Spinal cord (tissue), 10 donors: ENCODE measurements around the gene GALNT12. TPM values are rescaled to one million over a fixed set of nuclear protein-coding genes. Genes with fewer than 3 reads are reported as not detected.
A peak's percentile ranks its signal among the peaks of the same experiment; 100 is the strongest.

ENCODE experiments used
- DNase-seq, 6 donors: peaks; one replicate each; pipeline versions ENCODE4 v3.0.0 to v3.0.0-alpha.2; 2013 to 2015; ENCODE audit warnings: low spot score in 6 of 6, low read depth in 4 of 6
- H3K27ac ChIP-seq: one replicate; pipeline ENCODE4 v1.5.1; 2013; ENCODE audit warnings: low read depth, low read length, control low read depth
- H3K27me3 ChIP-seq: one replicate; pipeline ENCODE4 v1.6.1; 2013; ENCODE audit warnings: low read length; ENCODE audit not compliant: control insufficient read depth, insufficient read depth
- H3K36me3 ChIP-seq: one replicate; pipeline ENCODE4 v1.6.1; 2013; ENCODE audit warnings: low read length; ENCODE audit not compliant: control insufficient read depth, insufficient read depth
- H3K4me1 ChIP-seq: one replicate; pipeline ENCODE4 v1.6.1; 2013; ENCODE audit warnings: low read length; ENCODE audit not compliant: control insufficient read depth, insufficient read depth
- H3K4me3 ChIP-seq: one replicate; pipeline ENCODE4 v1.5.1; 2013; ENCODE audit warnings: low read depth, low read length, control low read depth
- H3K9me3 ChIP-seq: one replicate; pipeline ENCODE4 v1.6.1; 2013; ENCODE audit warnings: low read length; ENCODE audit not compliant: control insufficient read depth, insufficient read depth
- WGBS: methylation state at CpG from one replicate; pipeline ENCODE4 v1.1.5; 2013; ENCODE audit warnings: missing lambda C conversion rate; ENCODE audit not compliant: insufficient coverage; 5-methylcytosine and 5-hydroxymethylcytosine counted together
- polyA plus RNA-seq, 2 donors: library from polyadenylated mRNA; unstranded; fragments of 120-200 nt; gene quantifications; one replicate each; pipeline ENCODE4 v1.2.1, GENCODE V29; 2013; ENCODE audit not compliant: insufficient read length in 2 of 2
- total RNA-seq, 2 donors: library from RNA; depleted of rRNA in 1 of 2; stranded (reverse); fragments of 120-200 nt in 1 of 2; fragments of >200 nt in 1 of 2; gene quantifications; one replicate each; pipeline versions ENCODE4 v1.2.3 to v1.2.4, GENCODE V29; 2013 to 2014
- donor health status: healthy.

GALNT12 gene
- total and polyA plus RNA-seq, 4 donors, result 2.6 to 7.6 (median 5.6) TPM

DNA sequence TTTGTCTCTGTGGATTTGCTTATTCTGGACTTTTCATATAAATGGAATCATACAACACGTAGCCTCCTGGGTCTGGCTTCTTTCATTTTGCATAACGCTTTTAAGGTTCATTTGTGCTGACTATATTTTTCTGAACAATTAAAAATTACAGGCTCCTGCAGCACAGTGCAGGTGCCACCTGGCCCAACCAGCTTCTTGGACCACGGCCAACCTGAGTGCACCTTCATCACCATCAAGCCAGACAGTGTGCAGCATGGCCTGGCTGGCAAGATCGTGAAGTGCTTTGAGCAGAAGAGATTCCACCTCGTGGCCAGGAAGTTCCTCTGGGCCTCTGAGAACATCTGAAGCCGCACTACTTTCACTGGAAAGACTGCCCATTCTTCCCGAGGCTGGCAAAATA is 82.8 kb downstream of the GALNT12 start:
- Histone ChIP-seq H3K4me1 (no peaks in the 10 kb centered on the region), H3K27me3 (no peaks in the 10 kb centered on the region), H3K4me3 (no peak overlapping the region), H3K36me3 (no peaks in the 10 kb centered on the region), H3K27ac (no peak overlapping the region), H3K9me3 (no peaks in the 10 kb centered on the region)
- 71% methylated on average over 6 of the region's 7 CpGs for WGBS
- peak in 1 of 6 donors; percentile 32 for DNase-seq

GRCh38 chr9:98892288-98892687 is 84.8 kb downstream of the GALNT12 start:
- Histone ChIP-seq H3K36me3 (no peaks in the 10 kb centered on the region), H3K9me3 (no peaks in the 10 kb centered on the region)
- WGBS, result no CpG with 5 or more reads among the region's 1 CpG

DNA sequence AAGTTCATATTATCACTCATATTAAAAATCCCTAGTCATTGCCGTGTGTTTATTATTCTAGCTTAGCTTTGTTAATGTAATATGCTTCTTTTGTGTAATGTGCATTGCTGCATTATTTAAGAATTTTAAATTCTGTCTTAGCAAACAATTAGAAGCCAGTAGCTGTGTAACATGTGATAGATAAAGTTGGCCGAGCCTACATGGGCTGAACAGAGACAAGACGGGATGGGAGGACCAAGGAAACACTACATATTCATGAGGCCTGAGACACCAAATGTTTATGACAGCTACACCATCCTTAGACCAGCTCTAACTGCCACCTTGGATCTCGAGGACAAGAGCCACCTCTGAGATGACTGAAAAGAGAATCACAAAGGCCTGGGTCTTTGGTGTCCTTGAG is 85.2 kb downstream of the GALNT12 start:
- Histone ChIP-seq H3K36me3 (no peaks in the 10 kb centered on the region), H3K9me3 (no peaks in the 10 kb centered on the region), H3K27ac (no peak overlapping the region), H3K27me3 (no peaks in the 10 kb centered on the region), H3K4me1 (no peaks in the 10 kb centered on the region), H3K4me3 (no peak overlapping the region)
- DNase-seq, result no peak
- 67% methylated on average over 1 of the region's 4 CpGs for WGBS

More at GRCh38 chr9:98892288-98892687, 84.8 kb downstream of the GALNT12 start:
- H3K4me1 ChIP-seq, result no peaks in the 10 kb centered on the region
- H3K4me3 ChIP-seq, result no peak overlapping the region
- no peaks in the 10 kb centered on the region for H3K27me3 ChIP-seq
- no peak for DNase-seq
- no peak overlapping the region for H3K27ac ChIP-seq

- no CpG with 5 or more reads among the region's 3 CpGs for WGBS
- H3K27ac ChIP-seq, result no peak overlapping the region
- no peaks in the 10 kb centered on the region for H3K27me3 ChIP-seq
- no peaks in the 10 kb centered on the region for H3K9me3 ChIP-seq
- H3K36me3 ChIP-seq, result no peaks in the 10 kb centered on the region
- no peak overlapping the region for H3K4me3 ChIP-seq
- DNase-seq, result no peak
- H3K4me1 ChIP-seq, result no peaks in the 10 kb centered on the region
These were observed 86.7 kb downstream of the GALNT12 start for GRCh38 chr9:98894171-98894570.

DNA sequence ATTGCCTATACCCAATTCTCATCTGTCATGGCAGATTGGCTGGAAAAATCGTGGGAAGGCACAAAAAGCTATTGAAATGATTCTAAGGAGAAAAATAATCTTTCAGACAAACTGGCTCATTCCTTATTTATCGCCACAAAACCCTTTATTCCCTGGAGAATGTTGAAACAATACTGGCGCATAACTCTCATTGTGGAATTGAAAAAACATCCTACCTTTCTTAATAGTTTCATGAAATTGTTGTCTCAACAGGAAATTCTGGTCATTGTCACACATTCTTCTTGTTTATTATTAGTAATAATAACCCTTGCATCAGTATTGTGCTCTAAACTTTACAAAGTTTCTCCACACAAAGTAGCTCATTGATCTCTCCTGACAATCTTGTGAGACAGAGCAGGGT is 87.3 kb downstream of the GALNT12 start:
- no peaks in the 10 kb centered on the region for H3K36me3 ChIP-seq
- WGBS, result no CpG with 5 or more reads among the region's 3 CpGs
- H3K9me3 ChIP-seq, result no peaks in the 10 kb centered on the region
- H3K4me3 ChIP-seq, result no peak overlapping the region
- H3K27me3 ChIP-seq, result no peaks in the 10 kb centered on the region
- H3K27ac ChIP-seq, result no peak overlapping the region
- peak in 1 of 6 donors; percentile 4 for DNase-seq
- H3K4me1 ChIP-seq, result no peaks in the 10 kb centered on the region

DNA sequence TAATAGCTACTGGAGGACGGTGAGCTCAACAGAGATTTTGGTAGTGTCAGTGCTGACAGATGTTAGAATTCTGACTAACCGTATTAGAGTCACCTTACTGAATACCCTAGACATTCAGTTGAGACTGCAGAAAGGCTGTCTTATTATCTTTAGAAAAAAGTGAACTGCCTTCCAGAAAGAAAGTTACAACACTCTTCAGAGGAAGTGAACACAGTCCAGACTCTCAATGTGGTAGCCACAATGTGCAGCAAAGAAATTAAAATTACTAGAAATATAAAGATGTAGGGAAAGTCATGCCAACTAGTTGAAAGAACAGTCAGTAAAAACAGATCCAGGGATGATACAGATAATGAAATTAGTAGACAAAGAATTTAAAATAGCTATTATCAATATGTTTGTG is 89.2 kb downstream of the GALNT12 start:
- DNase-seq, result no peak
- H3K27me3 ChIP-seq, result no peaks in the 10 kb centered on the region
- H3K4me3 ChIP-seq, result no peak overlapping the region
- WGBS, result 100% methylated on average over 1 of the region's 2 CpGs
- H3K36me3 ChIP-seq, result no peaks in the 10 kb centered on the region
- no peak overlapping the region for H3K27ac ChIP-seq
- H3K9me3 ChIP-seq, result no peaks in the 10 kb centered on the region
- no peaks in the 10 kb centered on the region for H3K4me1 ChIP-seq

DNA sequence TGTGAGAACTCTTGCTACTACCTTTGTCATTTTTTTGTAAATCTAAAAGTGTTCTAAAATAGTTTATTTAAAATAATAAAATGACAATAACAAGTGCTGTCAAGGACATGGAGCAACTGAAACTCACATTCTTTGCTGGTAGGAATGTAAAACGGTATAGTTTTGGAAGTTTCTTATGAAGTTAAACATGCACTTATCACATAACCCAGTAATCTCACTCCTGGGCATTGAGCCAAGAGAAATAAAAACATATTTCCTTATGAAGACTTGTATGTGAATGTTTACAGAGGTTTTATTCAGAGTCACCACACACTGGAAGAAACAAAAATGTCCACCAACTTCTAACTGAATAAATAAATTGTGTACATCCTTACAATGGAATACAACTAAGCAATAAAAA is 90.3 kb downstream of the GALNT12 start:
- no peak for DNase-seq
- Histone ChIP-seq H3K36me3 (no peaks in the 10 kb centered on the region), H3K4me3 (no peak overlapping the region), H3K4me1 (no peaks in the 10 kb centered on the region), H3K9me3 (no peaks in the 10 kb centered on the region), H3K27ac (no peak overlapping the region), H3K27me3 (no peaks in the 10 kb centered on the region)
- no CpG with 5 or more reads among the region's 1 CpG for WGBS

DNA sequence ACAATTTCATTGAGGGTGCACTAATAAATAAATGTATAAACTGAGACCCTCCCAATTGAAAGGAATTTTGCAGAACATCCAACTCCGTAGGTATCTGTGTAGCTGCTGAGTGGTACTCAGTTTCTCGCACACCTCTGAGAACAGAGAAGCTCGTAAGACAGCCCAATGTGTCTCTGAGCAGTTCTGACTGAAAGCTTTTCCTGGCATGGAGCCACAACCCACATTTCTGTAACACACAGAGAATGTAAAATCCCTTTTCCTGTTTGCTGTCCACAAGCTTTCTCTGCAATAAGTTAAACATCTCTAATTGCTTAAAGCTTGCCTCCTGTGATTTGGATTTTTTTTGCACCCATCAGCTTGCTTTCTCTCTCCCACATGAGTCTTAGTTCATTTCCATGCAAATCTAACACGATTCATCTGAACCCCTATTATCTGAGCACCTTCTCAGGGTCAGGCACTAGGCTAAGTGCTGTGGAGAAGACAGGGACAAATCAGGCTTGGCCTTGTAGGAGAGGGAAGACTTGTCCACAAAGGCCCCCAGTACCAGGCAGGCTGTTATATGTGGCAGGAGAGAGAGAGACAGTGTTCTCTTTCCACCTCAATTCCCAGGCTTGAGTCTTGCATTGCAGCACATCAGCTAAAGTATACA is 92.1 kb downstream of the GALNT12 start:
- Histone ChIP-seq H3K36me3 (no peaks in the 10 kb centered on the region), H3K9me3 (no peaks in the 10 kb centered on the region), H3K27me3 (no peaks in the 10 kb centered on the region), H3K4me3 (no peak overlapping the region), H3K27ac (no peak overlapping the region), H3K4me1 (no peaks in the 10 kb centered on the region)
- 0% methylated on average over 1 of the region's 4 CpGs for WGBS
- peak in 4 of 6 donors; percentile 19 to 74 (median 47) for DNase-seq

Other genes starting within 250 kb of the GALNT12 start
- gene GABBR2, start 98.7 kb upstream of the GALNT12 start, total RNA-seq, result 10 to 100 TPM; 20.0 to 67.7 TPM
- 100 to 1,000 TPM; 119 to 140 TPM for gene GABBR2, start 98.7 kb upstream of the GALNT12 start, polyA plus RNA-seq
- 10 to 100 TPM in 1 of 2 donors, 1 to 10 TPM in 1; 8.0 to 16.8 TPM for gene ANKS6, start 11.1 kb upstream of the GALNT12 start, total RNA-seq
- 10 to 100 TPM; 22.9 to 31.3 TPM for gene ANKS6, start 11.1 kb upstream of the GALNT12 start, polyA plus RNA-seq
- 10 to 100 TPM; 91.4 to 94.4 TPM for gene COL15A1, start 136.2 kb downstream of the GALNT12 start, total RNA-seq
- 10 to 100 TPM; 21.4 to 23.3 TPM for gene COL15A1, start 136.2 kb downstream of the GALNT12 start, polyA plus RNA-seq